ENCODE data around the gene MYO6.

DNA sequence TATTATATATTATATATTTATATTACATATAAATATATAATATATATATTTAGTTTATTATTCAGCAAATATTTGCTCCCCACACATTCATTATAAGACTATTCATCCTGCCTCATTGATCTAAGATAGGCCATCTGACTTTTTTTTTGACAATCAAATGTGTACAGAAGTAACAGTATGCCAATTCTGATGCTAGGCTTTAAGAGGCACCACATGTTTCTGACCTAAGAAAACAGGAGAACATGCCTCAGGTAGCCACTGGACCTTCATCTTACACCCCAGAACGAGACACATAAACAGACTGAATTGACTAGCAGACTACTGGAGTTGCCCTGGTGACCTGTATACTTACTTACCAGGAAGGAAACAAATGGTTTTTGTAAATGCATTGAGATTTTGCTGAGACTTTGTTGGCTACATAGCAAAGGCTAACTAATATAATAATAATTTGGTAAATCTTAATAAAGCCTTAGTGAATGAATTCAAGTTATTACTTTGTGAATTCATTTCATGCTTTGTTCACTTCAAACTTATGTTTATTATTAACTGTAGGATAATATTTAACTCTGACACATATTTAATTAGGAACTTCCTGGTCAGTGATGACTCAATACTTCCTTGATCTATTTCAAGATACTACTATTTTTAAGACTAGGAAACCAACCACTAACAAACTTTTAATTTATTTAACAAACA, 13.4 kb upstream of the MYO6 start:
- TF ChIP-seq, protein P1, sequence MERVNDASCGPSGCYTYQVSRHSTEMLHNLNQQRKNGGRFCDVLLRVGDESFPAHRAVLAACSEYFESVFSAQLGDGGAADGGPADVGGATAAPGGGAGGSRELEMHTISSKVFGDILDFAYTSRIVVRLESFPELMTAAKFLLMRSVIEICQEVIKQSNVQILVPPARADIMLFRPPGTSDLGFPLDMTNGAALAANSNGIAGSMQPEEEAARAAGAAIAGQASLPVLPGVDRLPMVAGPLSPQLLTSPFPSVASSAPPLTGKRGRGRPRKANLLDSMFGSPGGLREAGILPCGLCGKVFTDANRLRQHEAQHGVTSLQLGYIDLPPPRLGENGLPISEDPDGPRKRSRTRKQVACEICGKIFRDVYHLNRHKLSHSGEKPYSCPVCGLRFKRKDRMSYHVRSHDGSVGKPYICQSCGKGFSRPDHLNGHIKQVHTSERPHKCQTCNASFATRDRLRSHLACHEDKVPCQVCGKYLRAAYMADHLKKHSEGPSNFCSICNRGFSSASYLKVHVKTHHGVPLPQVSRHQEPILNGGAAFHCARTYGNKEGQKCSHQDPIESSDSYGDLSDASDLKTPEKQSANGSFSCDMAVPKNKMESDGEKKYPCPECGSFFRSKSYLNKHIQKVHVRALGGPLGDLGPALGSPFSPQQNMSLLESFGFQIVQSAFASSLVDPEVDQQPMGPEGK (CRISPR knock-in tag; IDR thresholded peaks at IDR 0.05; ENCODE audit: borderline replicate concordance): no peak
- TF ChIP-seq ZFP30 (CRISPR knock-in tag; IDR thresholded peaks at IDR 0.05) (no peak), TOX (CRISPR knock-in tag; IDR thresholded peaks at IDR 0.05; ENCODE audit: borderline replicate concordance) (no peak), TCF4 (CRISPR knock-in tag; IDR thresholded peaks at IDR 0.05; ENCODE audit: borderline replicate concordance) (no peak), GLIS3 (CRISPR knock-in tag; IDR thresholded peaks at IDR 0.05) (no peak), OSR1 (CRISPR knock-in tag; IDR thresholded peaks at IDR 0.05) (no peak), CSDC2 (CRISPR knock-in tag; IDR thresholded peaks at IDR 0.05) (no peak), ZNF8 (CRISPR knock-in tag; IDR thresholded peaks at IDR 0.05) (no peak), POU6F1 (CRISPR knock-in tag; IDR thresholded peaks at IDR 0.05; ENCODE audit: borderline replicate concordance, low read depth) (no peak), ZFP3 (CRISPR knock-in tag; IDR thresholded peaks at IDR 0.05) (no peak)
- TF ChIP-seq, protein P2, sequence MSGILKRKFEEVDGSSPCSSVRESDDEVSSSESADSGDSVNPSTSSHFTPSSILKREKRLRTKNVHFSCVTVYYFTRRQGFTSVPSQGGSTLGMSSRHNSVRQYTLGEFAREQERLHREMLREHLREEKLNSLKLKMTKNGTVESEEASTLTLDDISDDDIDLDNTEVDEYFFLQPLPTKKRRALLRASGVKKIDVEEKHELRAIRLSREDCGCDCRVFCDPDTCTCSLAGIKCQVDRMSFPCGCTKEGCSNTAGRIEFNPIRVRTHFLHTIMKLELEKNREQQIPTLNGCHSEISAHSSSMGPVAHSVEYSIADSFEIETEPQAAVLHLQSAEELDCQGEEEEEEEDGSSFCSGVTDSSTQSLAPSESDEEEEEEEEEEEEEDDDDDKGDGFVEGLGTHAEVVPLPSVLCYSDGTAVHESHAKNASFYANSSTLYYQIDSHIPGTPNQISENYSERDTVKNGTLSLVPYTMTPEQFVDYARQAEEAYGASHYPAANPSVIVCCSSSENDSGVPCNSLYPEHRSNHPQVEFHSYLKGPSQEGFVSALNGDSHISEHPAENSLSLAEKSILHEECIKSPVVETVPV (CRISPR knock-in tag; IDR thresholded peaks at IDR 0.05): no peak
